Measurements from ENCODE around the gene LCTL. TPM values are rescaled to one million over a fixed set of nuclear protein-coding genes. Genes with fewer than 3 reads are reported as not detected.

LCTL gene
- total RNA-seq, 3 donors from 2014 or later: not detected

- no peaks in the 10 kb centered on the region for H3K4me1 ChIP-seq
- no peaks in the 10 kb centered on the region for H3K27me3 ChIP-seq
- TF ChIP-seq CTCF (IDR thresholded peaks at IDR 0.05) (no peak), POLR2AphosphoS5 (IDR thresholded peaks at IDR 0.05) (no peak), POLR2A (IDR thresholded peaks at IDR 0.05) (no peak)
- intact Hi-C loops (cut with DNase I; ENCODE audit: low total_unique reads): loop anchor here (1.0 to 10.0 kb wide), 2 partner anchors 20 to 253 kb away; no protein-coding TSS in a partner anchor
- no peak overlapping the region for H3K4me3 ChIP-seq
- no peaks in the 10 kb centered on the region for H3K36me3 ChIP-seq
- no peak for DNase-seq (ENCODE audit: low spot score in 2 of 2)
- no peaks in the 10 kb centered on the region for H3K9me3 ChIP-seq
- no peak overlapping the region for H3K27ac ChIP-seq
Observed at GRCh38 chr15:66601521-66601920, 35.7 kb upstream of the LCTL start.

GRCh38 chr15:66600240-66600627 lies 34.4 kb upstream of the LCTL start:
- Histone ChIP-seq H3K27ac (no peak overlapping the region), H3K9me3 (no peaks in the 10 kb centered on the region), H3K27me3 (no peaks in the 10 kb centered on the region), H3K4me1 (no peaks in the 10 kb centered on the region), H3K36me3 (no peaks in the 10 kb centered on the region), H3K4me3 (no peak overlapping the region)
- DNase-seq (ENCODE audit: low spot score in 2 of 2): no peak
- intact Hi-C loops (cut with DNase I; ENCODE audit: low total_unique reads): loop anchor here (10.0 kb wide), 1 partner anchor 255 kb away; no protein-coding TSS in a partner anchor
- TF ChIP-seq POLR2A (IDR thresholded peaks at IDR 0.05) (no peak), POLR2AphosphoS5 (IDR thresholded peaks at IDR 0.05) (no peak), CTCF (IDR thresholded peaks at IDR 0.05) (no peak)

GRCh38 chr15:66599536-66600239 lies 33.9 kb upstream of the LCTL start:
- Histone ChIP-seq H3K27ac (no peak overlapping the region), H3K27me3 (no peaks in the 10 kb centered on the region), H3K9me3 (no peaks in the 10 kb centered on the region), H3K4me1 (no peaks in the 10 kb centered on the region), H3K4me3 (no peak overlapping the region), H3K36me3 (no peaks in the 10 kb centered on the region)
- DNase-seq (ENCODE audit: low spot score in 2 of 2): no peak
- intact Hi-C loops (cut with DNase I; ENCODE audit: low total_unique reads): loop anchor here (10.0 kb wide), 1 partner anchor 255 kb away; no protein-coding TSS in a partner anchor
- TF ChIP-seq POLR2A (IDR thresholded peaks at IDR 0.05) (no peak), CTCF (IDR thresholded peaks at IDR 0.05) (no peak), POLR2AphosphoS5 (IDR thresholded peaks at IDR 0.05) (no peak)

- intact Hi-C loops (cut with DNase I; ENCODE audit: low total_unique reads): no loop called here
- H3K27me3 ChIP-seq: no peaks in the 10 kb centered on the region
- H3K27ac ChIP-seq: no peak overlapping the region
Observed at GRCh38 chr15:66598095-66598815, 32.5 kb upstream of the LCTL start.

More at GRCh38 chr15:66598095-66598815, 32.5 kb upstream of the LCTL start:
- Histone ChIP-seq H3K4me3 (no peak overlapping the region), H3K36me3 (no peaks in the 10 kb centered on the region), H3K4me1 (no peaks in the 10 kb centered on the region), H3K9me3 (no peaks in the 10 kb centered on the region)
- no peak for DNase-seq (ENCODE audit: low spot score in 2 of 2)
- TF ChIP-seq CTCF (IDR thresholded peaks at IDR 0.05): no peak
- TF ChIP-seq POLR2A (IDR thresholded peaks at IDR 0.05): no peak
- no peak for TF ChIP-seq POLR2AphosphoS5 (IDR thresholded peaks at IDR 0.05)

Measured in breast epithelium (tissue), 4 donors.